HepG2 (cell line): ENCODE results near the gene LRP5. TPM values are rescaled to one million over a fixed set of nuclear protein-coding genes. Genes with fewer than 3 reads are reported as not detected.

Experiments
- ATAC-seq: fragments of 200-7000 bp; cut with Tn5 transposase; 3 replicates; pipeline ENCODE4 v1.9.1; 2020; ENCODE audit warnings: mild to moderate bottlenecking, moderate library complexity
- BruUV-seq: library from RNA; stranded (reverse); fragments of 400-500 nt; replicated peaks from 2 replicates; lab custom pipeline; 2021; lab: Mats Ljungman, UMichigan
- CTCF ChIA-PET: fragments of 300-600 bp; formaldehyde crosslinking; extraction: SDS; loops from one replicate; lab custom pipeline; 2021; ENCODE audit warnings: low total read pairs, inconsistent platforms, low intra/inter-chr PET ratio; lab: Yijun Ruan, JAX
- POLR2A ChIA-PET: fragments of 350-600 bp; sonication (Branson Sonifier 250); formaldehyde crosslinking; loops from one replicate; lab custom pipeline; 2020; ENCODE audit warnings: antibody characterized with exemption, inconsistent platforms; lab: Yijun Ruan, JAX
- DNase-seq: peaks from one replicate; pipeline ENCODE4 v3.0.0-alpha.2; 2015; ENCODE audit warnings: low spot score
- FAIRE-seq: peaks from 3 replicates; lab custom pipeline; 2011; peaks lifted over from hg19 to GRCh38; lab: Jason Lieb, UNC
- H2AFZ ChIP-seq: one replicate; pipeline ENCODE4 v1.6.1; 2011; ENCODE audit warnings: low read length, inconsistent platforms
- H3K27ac ChIP-seq: fragments of 300-600 bp; 3 replicates; pipeline ENCODE4 v1.8.0; 2011; ENCODE audit warnings: mixed run types, mild to moderate bottlenecking, mixed read lengths, low read length, inconsistent platforms; ENCODE audit not compliant: insufficient read depth; ENCODE audit errors: extremely low read length
- H3K27me3 ChIP-seq, 2 experiments: fragments of 200-600 bp in 1 of 2; 2 replicates in 1 of 2; 3 replicates in 1 of 2; pipeline versions ENCODE4 v1.6.0 to v1.8.0; 2011; ENCODE audit warnings: low read length in 2 of 2, mild to moderate bottlenecking in 2 of 2, moderate library complexity in 2 of 2, inconsistent platforms in 1 of 2; ENCODE audit not compliant: insufficient read depth in 2 of 2, control insufficient read depth in 1 of 2
- H3K36me3 ChIP-seq, 2 experiments: fragments of 200-600 bp in 1 of 2; replicated peaks in 1 of 2; 2 replicates in 1 of 2; 3 replicates in 1 of 2; pipeline versions ENCODE4 v1.5.1 to v1.8.0; 2011; ENCODE audit warnings: low read length in 2 of 2, inconsistent platforms in 1 of 2; ENCODE audit not compliant: insufficient read depth in 2 of 2, control insufficient read depth in 1 of 2
- H3K4me1 ChIP-seq: 2 replicates; pipeline ENCODE4 v1.5.1; 2012; ENCODE audit warnings: low read length, inconsistent platforms; ENCODE audit not compliant: insufficient read depth
- H3K4me2 ChIP-seq: 2 replicates; pipeline ENCODE4 v1.6.0; 2011; ENCODE audit warnings: low read depth, low read length, inconsistent platforms
- H3K4me3 ChIP-seq, 3 experiments: fragments of 200-600 bp in 1 of 3; sonication (generic), shearing (Covaris generic) in 1 of 3; replicated peaks in 1 of 3; 2 replicates each; pipeline ENCODE4 v1.5.1; 2011 to 2016; ENCODE audit warnings: low read length in 3 of 3, inconsistent platforms in 2 of 3, low read depth in 2 of 3, mild to moderate bottlenecking in 2 of 3, control low read depth in 1 of 3, mixed read lengths in 1 of 3; ENCODE audit not compliant: insufficient read depth in 1 of 3
- H3K79me2 ChIP-seq: one replicate; pipeline ENCODE4 v1.6.1; 2011; ENCODE audit warnings: low read length, inconsistent platforms; ENCODE audit not compliant: insufficient read depth
- H3K9ac ChIP-seq: 2 replicates; pipeline ENCODE4 v1.6.0; 2011; ENCODE audit warnings: mild to moderate bottlenecking, low read depth, low read length, inconsistent platforms; ENCODE audit not compliant: insufficient read depth
- H3K9me3 ChIP-seq: 2 replicates; pipeline ENCODE4 v1.5.1; 2012; ENCODE audit warnings: mild to moderate bottlenecking, low read length
- H4K20me1 ChIP-seq: 2 replicates; pipeline ENCODE4 v1.6.0; 2011; ENCODE audit warnings: inconsistent platforms, mild to moderate bottlenecking, low read length, moderate library complexity; ENCODE audit not compliant: insufficient read depth
- FOSL2 ChIP-seq: sonication (generic); formaldehyde crosslinking; IDR thresholded peaks from 2 replicates; pipeline ENCODE4 v1.4.0; 2020; ENCODE audit warnings: missing genetic modification reagents
- HMG20A ChIP-seq: IDR thresholded peaks from 2 replicates; pipeline ENCODE4 v1.6.1; 2016; ENCODE audit warnings: borderline replicate concordance
- PLRG1 ChIP-seq: fragments of 450-650 bp; conservative IDR thresholded peaks from 2 replicates; pipeline ENCODE4 v1.6.1; 2016
- SP1 ChIP-seq, 2 experiments: fragments of 450-650 bp in 1 of 2; sonication (generic) in 1 of 2; formaldehyde crosslinking in 1 of 2; IDR thresholded peaks; 2 replicates each; pipeline versions ENCODE4 v1.4.0 to v1.6.1; 2016 to 2020; ENCODE audit warnings: missing genetic modification reagents in 1 of 2
- TARDBP ChIP-seq: sonication (generic); formaldehyde crosslinking; IDR thresholded peaks from 2 replicates; pipeline ENCODE4 v1.8.0; 2022; ENCODE audit warnings: mild to moderate bottlenecking, missing genetic modification reagents
- YEATS4 ChIP-seq: sonication (generic); formaldehyde crosslinking; IDR thresholded peaks from 2 replicates; pipeline ENCODE4 v1.4.0; 2020; ENCODE audit warnings: missing genetic modification reagents, borderline replicate concordance
- WGBS: methylation state at CpG from one replicate; pipeline ENCODE4 v1.1.6; 2017; ENCODE audit warnings: low lambda C conversion rate; 5-methylcytosine and 5-hydroxymethylcytosine counted together
- in situ Hi-C: cut with HindIII; loops from 2 replicates; pipeline ENCODE4 v1.10.0; 2017; ENCODE audit warnings: low pct_unique_long_range_greater_than_20kb; ENCODE audit not compliant: extremely low pct_ligation_motif_present
- intact Hi-C: fragments of 100-400 bp; cut with micrococcal nuclease; formaldehyde crosslinking; loops from one replicate; pipeline ENCODE4 v1.10.0; 2022; ENCODE audit not compliant: unreplicated experiment
- polyA plus RNA-seq, 8 experiments: library from polyadenylated mRNA; depleted of rRNA in 3 of 8; stranded (reverse) in 7 of 8; unstranded in 1 of 8; fragments of >200 nt; fragmentation: Illumina TruSeq in 4 of 8; extraction: Trizol in 4 of 8; gene quantifications; 2 replicates each; pipeline versions ENCODE4 v1.2.1 to v1.2.3, GENCODE V29; 2011 to 2016; ENCODE audit warnings: low read depth in 4 of 8, missing spikeins in 1 of 8, mixed read lengths in 1 of 8; ENCODE audit not compliant: insufficient read depth in 1 of 8
- total RNA-seq, 5 experiments: library from RNA; depleted of rRNA; stranded (reverse); fragments of >200 nt; fragmentation: Illumina TruSeq; extraction: Trizol; gene quantifications; 2 replicates each; pipeline ENCODE4 v1.2.3, GENCODE V29; 2016; ENCODE audit warnings: low read depth in 1 of 5
- TF ChIP-seq, protein P1 (sequence below), 2 experiments: fragments of 450-650 bp in 1 of 2; sonication (generic) in 1 of 2; formaldehyde crosslinking in 1 of 2; IDR thresholded peaks; 2 replicates each; pipeline versions ENCODE4 v1.6.1 to v1.8.0; 2016 to 2022; ENCODE audit warnings: antibody characterized with exemption in 1 of 2, mild to moderate bottlenecking in 1 of 2, missing genetic modification reagents in 1 of 2
- TF ChIP-seq, protein P2 (sequence below): sonication (generic); formaldehyde crosslinking; IDR thresholded peaks from 2 replicates; pipeline ENCODE4 v1.4.0; 2020; ENCODE audit warnings: mild to moderate bottlenecking, missing genetic modification reagents, borderline replicate concordance

LRP5 gene
- total and polyA plus RNA-seq, 2 of the 13 experiments (the other 11 are each of a cell fraction or from before 2014, with no cell fraction given) = 40.4 to 64.0 TPM

DNA sequence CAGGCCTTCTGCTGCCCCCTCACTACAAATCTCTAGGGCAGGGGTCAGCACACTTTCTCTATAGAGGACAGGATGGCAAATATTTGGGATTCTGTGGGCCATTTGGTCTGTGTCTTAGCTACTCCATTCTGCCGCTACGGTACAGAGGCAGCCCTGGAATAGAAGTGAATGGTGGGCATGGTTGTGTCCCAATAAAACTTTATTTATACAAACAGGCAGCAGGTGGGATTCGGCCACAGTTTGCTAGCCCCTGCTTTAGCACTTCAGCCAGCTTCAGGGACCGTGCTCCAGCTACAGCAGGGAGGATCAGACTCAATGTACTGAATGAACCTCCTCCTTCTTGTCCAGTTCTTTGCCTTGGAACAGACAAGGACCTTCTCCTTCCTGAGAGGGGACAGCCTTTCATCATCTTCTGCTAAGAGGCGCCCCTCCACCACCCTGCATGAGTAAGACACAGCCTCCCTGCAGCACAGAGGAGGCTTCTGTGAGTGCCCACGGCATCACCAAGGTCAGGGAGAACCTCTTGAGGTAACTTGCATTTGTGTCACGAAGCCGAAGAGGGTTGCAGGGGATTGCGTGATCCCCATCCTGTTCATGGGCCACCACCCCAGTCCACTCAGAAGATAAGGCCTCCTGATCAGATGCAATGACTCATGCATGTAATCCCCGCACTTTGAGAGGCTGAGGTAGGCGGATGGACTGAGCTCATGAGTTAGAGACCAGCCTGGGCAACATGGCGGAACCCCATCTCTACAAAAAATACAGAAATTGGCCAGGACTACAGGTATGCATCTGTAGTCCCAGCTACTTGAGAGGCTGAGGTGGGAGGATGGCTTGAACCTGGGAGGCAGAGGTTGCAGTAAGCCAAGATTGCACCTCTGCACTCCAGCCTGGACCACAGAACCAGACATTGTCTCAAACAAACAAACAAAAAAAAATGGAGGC, 45.2 kb upstream of the LRP5 start:
- BruUV-seq = no TSS peak
- Histone ChIP-seq H3K4me2 (no peak overlapping the region), H3K36me3 (peaks cover 19 to 58% of the 10 kb centered on the region in 2 experiments; a peak in 4 of 5 replicates), H3K9ac (no peak overlapping the region), H3K27me3 (no peaks in the 10 kb centered on the region; a peak in 1 of 5 replicates), H4K20me1 (peaks cover 5% of the 10 kb centered on the region; the same call in 1 of the 2 replicates), H3K27ac (no peak overlapping the region), H3K4me3 (no peak overlapping the region), H3K4me1 (peaks cover 34% of the 10 kb centered on the region), H3K79me2 (peaks cover 37% of the 10 kb centered on the region), H2AFZ (no peak overlapping the region), H3K9me3 (no peaks in the 10 kb centered on the region)
- intact Hi-C loops = no loop called here
- in situ Hi-C loops = no loop called here
- DNase-seq = no peak
- ChIA-PET CTCF (no interaction called here), POLR2A (interaction anchor here (1.7 to 3.1 kb wide), 2 partner anchors 10 to 31 kb away, joined by 4 to 11 read pairs; no protein-coding TSS in a partner anchor)
- 92% methylated on average over 9 of the region's 12 CpGs for WGBS
- ATAC-seq = no peak
- FAIRE-seq = no peak
- TF ChIP-seq YEATS4 = no peak
- TF ChIP-seq PLRG1 = no peak
- TF ChIP-seq FOSL2 (CRISPR knock-in tag) = 0 out of 2 replicates have a peak, but pooled peaks have one; percentile 12
- TF ChIP-seq SP1 (IDR thresholded peaks at IDR 0.05) = no peak
- no peak for TF ChIP-seq SP1 (CRISPR knock-in tag; IDR thresholded peaks at IDR 0.05)
- TF ChIP-seq, protein P1, sequence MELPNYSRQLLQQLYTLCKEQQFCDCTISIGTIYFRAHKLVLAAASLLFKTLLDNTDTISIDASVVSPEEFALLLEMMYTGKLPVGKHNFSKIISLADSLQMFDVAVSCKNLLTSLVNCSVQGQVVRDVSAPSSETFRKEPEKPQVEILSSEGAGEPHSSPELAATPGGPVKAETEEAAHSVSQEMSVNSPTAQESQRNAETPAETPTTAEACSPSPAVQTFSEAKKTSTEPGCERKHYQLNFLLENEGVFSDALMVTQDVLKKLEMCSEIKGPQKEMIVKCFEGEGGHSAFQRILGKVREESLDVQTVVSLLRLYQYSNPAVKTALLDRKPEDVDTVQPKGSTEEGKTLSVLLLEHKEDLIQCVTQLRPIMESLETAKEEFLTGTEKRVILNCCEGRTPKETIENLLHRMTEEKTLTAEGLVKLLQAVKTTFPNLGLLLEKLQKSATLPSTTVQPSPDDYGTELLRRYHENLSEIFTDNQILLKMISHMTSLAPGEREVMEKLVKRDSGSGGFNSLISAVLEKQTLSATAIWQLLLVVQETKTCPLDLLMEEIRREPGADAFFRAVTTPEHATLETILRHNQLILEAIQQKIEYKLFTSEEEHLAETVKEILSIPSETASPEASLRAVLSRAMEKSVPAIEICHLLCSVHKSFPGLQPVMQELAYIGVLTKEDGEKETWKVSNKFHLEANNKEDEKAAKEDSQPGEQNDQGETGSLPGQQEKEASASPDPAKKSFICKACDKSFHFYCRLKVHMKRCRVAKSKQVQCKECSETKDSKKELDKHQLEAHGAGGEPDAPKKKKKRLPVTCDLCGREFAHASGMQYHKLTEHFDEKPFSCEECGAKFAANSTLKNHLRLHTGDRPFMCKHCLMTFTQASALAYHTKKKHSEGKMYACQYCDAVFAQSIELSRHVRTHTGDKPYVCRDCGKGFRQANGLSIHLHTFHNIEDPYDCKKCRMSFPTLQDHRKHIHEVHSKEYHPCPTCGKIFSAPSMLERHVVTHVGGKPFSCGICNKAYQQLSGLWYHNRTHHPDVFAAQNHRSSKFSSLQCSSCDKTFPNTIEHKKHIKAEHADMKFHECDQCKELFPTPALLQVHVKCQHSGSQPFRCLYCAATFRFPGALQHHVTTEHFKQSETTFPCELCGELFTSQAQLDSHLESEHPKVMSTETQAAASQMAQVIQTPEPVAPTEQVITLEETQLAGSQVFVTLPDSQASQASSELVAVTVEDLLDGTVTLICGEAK (IDR thresholded peaks at IDR 0.05) = peak; percentile 30; the same call in 1 of the 2 replicates
- TF ChIP-seq, protein P1 (CRISPR knock-in tag; IDR thresholded peaks at IDR 0.05) = peak; percentile 98
- TF ChIP-seq, protein P2, sequence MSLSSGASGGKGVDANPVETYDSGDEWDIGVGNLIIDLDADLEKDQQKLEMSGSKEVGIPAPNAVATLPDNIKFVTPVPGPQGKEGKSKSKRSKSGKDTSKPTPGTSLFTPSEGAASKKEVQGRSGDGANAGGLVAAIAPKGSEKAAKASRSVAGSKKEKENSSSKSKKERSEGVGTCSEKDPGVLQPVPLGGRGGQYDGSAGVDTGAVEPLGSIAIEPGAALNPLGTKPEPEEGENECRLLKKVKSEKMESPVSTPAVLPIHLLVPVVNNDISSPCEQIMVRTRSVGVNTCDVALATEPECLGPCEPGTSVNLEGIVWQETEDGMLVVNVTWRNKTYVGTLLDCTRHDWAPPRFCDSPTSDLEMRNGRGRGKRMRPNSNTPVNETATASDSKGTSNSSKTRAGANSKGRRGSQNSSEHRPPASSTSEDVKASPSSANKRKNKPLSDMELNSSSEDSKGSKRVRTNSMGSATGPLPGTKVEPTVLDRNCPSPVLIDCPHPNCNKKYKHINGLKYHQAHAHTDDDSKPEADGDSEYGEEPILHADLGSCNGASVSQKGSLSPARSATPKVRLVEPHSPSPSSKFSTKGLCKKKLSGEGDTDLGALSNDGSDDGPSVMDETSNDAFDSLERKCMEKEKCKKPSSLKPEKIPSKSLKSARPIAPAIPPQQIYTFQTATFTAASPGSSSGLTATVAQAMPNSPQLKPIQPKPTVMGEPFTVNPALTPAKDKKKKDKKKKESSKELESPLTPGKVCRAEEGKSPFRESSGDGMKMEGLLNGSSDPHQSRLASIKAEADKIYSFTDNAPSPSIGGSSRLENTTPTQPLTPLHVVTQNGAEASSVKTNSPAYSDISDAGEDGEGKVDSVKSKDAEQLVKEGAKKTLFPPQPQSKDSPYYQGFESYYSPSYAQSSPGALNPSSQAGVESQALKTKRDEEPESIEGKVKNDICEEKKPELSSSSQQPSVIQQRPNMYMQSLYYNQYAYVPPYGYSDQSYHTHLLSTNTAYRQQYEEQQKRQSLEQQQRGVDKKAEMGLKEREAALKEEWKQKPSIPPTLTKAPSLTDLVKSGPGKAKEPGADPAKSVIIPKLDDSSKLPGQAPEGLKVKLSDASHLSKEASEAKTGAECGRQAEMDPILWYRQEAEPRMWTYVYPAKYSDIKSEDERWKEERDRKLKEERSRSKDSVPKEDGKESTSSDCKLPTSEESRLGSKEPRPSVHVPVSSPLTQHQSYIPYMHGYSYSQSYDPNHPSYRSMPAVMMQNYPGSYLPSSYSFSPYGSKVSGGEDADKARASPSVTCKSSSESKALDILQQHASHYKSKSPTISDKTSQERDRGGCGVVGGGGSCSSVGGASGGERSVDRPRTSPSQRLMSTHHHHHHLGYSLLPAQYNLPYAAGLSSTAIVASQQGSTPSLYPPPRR (CRISPR knock-in tag) = no peak
- TF ChIP-seq HMG20A (CRISPR knock-in tag) = no peak
- TF ChIP-seq TARDBP (CRISPR knock-in tag) = no peak
